Measurements from ENCODE around the gene SUSD3.

Gene SUSD3

GRCh38 chr9:93053781-93054331 lies 4.6 kb upstream of the SUSD3 start:
- DNase-seq, result no peak

GRCh38 chr9:93054758-93055704 lies 3.5 kb upstream of the SUSD3 start:
- DNase-seq, result no peak

- no peak for DNase-seq
These were observed 1.3 kb upstream of the SUSD3 start for GRCh38 chr9:93057042-93057702.

- no peak for DNase-seq
These were observed 672 bp upstream of the SUSD3 start for GRCh38 chr9:93057703-93058354.

GRCh38 chr9:93059011-93059714 lies 662 bp downstream of the SUSD3 start:
- peak; percentile 50 for DNase-seq

- peak; percentile 17 for DNase-seq
These were observed 1.4 kb downstream of the SUSD3 start for GRCh38 chr9:93059715-93060578.

GRCh38 chr9:93060746-93061259 lies 2.3 kb downstream of the SUSD3 start:
- no peak for DNase-seq

- peak; percentile 13 for DNase-seq
These were observed 2.8 kb downstream of the SUSD3 start for GRCh38 chr9:93061260-93061751.

- peak; percentile 51 for DNase-seq
These were observed 3.6 kb downstream of the SUSD3 start for GRCh38 chr9:93061791-93062763.

- DNase-seq, result peak; percentile 90
These were observed 6.1 kb downstream of the SUSD3 start for GRCh38 chr9:93064392-93065134.

GRCh38 chr9:93065135-93065720 lies 6.7 kb downstream of the SUSD3 start:
- no peak for DNase-seq

- DNase-seq, result no peak
These were observed 8.6 kb downstream of the SUSD3 start for GRCh38 chr9:93066978-93067603.

- no peak for DNase-seq
These were observed 10.5 kb downstream of the SUSD3 start for GRCh38 chr9:93068956-93069355.

GRCh38 chr9:93071464-93071863 lies 13.0 kb downstream of the SUSD3 start:
- DNase-seq, result peak; percentile 13

- DNase-seq, result peak; percentile 52
These were observed 13.9 kb downstream of the SUSD3 start for GRCh38 chr9:93072383-93072795.

- no peak for DNase-seq
These were observed 17.7 kb downstream of the SUSD3 start for GRCh38 chr9:93076101-93076791.

GRCh38 chr9:93076792-93077128 lies 18.3 kb downstream of the SUSD3 start:
- no peak for DNase-seq

- DNase-seq, result no peak
These were observed 18.9 kb downstream of the SUSD3 start for GRCh38 chr9:93077367-93077766.
